CD14-positive monocyte (primary cell): ENCODE results near the gene ITSN1. TPM values are rescaled to one million over a fixed set of nuclear protein-coding genes. Genes with fewer than 3 reads are reported as not detected.
A peak's percentile ranks its signal among the peaks of the same experiment; 100 is the strongest.

Experiments used
- DNase-seq, 3 donors: peaks; one replicate each; pipeline ENCODE4 v3.0.0-alpha.2; 2011 to 2022
- H2AFZ ChIP-seq: 2 replicates; pipeline ENCODE4 v1.6.0; 2012; ENCODE audit warnings: mild to moderate bottlenecking, low read depth, low read length, inconsistent platforms; ENCODE audit not compliant: insufficient read depth, poor library complexity, severe bottlenecking
- H3K27ac ChIP-seq, 2 donors: 1 replicate in 1 of 2; 2 replicates in 1 of 2; pipeline ENCODE4 v1.5.1; 2012 to 2013; ENCODE audit warnings: low read length in 2 of 2, control low read depth in 1 of 2, inconsistent platforms in 1 of 2, low read depth in 1 of 2, mild to moderate bottlenecking in 1 of 2
- H3K27me3 ChIP-seq, 2 donors: one replicate each; pipeline versions ENCODE4 v1.6.0 to v1.6.1; 2011 to 2013; ENCODE audit warnings: low read length in 2 of 2; ENCODE audit not compliant: control insufficient read depth in 2 of 2, insufficient read depth in 2 of 2
- H3K36me3 ChIP-seq, 2 donors: replicated peaks in 1 of 2; 1 replicate in 1 of 2; 2 replicates in 1 of 2; pipeline versions ENCODE4 v1.5.1 to v1.6.1; 2012 to 2013; ENCODE audit warnings: low read length in 2 of 2, control low read depth in 1 of 2, inconsistent platforms in 1 of 2, mild to moderate bottlenecking in 1 of 2; ENCODE audit not compliant: insufficient read depth in 2 of 2, control insufficient read depth in 1 of 2
- H3K4me1 ChIP-seq, 2 donors: 1 replicate in 1 of 2; 2 replicates in 1 of 2; pipeline versions ENCODE4 v1.5.1 to v1.6.1; 2012 to 2013; ENCODE audit warnings: low read length in 2 of 2, control low read depth in 1 of 2, inconsistent platforms in 1 of 2, mild to moderate bottlenecking in 1 of 2, moderate library complexity in 1 of 2; ENCODE audit not compliant: insufficient read depth in 2 of 2, control insufficient read depth in 1 of 2
- H3K4me2 ChIP-seq: replicated peaks from 2 replicates; pipeline ENCODE3; 2012; ENCODE audit warnings: low read length, moderate library complexity, mild to moderate bottlenecking; ENCODE audit not compliant: poor library complexity, severe bottlenecking; ENCODE audit errors: extremely low read depth
- H3K4me3 ChIP-seq, 3 experiments: fragments of 200-600 bp in 1 of 3; sonication (generic) in 1 of 3; replicated peaks in 1 of 3; 1 replicate in 2 of 3; 2 replicates in 1 of 3; pipeline ENCODE4 v1.5.1; 2011 to 2013; ENCODE audit warnings: low read length in 3 of 3, mild to moderate bottlenecking in 3 of 3, control low read depth in 2 of 3, low read depth in 2 of 3, inconsistent platforms in 1 of 3, moderate library complexity in 1 of 3
- H3K79me2 ChIP-seq: 2 replicates; pipeline ENCODE4 v1.6.0; 2012; ENCODE audit warnings: mild to moderate bottlenecking, control low read depth, inconsistent platforms, low read length, moderate library complexity; ENCODE audit not compliant: insufficient read depth
- H3K9ac ChIP-seq: 2 replicates; pipeline ENCODE4 v1.6.0; 2017; ENCODE audit warnings: low read length, mild to moderate bottlenecking; ENCODE audit not compliant: insufficient read depth, poor library complexity, severe bottlenecking
- H3K9me3 ChIP-seq, 2 donors: replicated peaks in 1 of 2; 1 replicate in 1 of 2; 2 replicates in 1 of 2; pipeline versions ENCODE4 v1.5.1 to v1.6.1; 2012 to 2013; ENCODE audit warnings: low read length in 2 of 2, control low read depth in 1 of 2; ENCODE audit not compliant: control insufficient read depth in 1 of 2, insufficient read depth in 1 of 2
- H4K20me1 ChIP-seq: 2 replicates; pipeline ENCODE4 v1.6.0; 2012; ENCODE audit warnings: mild to moderate bottlenecking, low read length, control low read depth, moderate library complexity; ENCODE audit not compliant: insufficient read depth
- H3K27ac Mint-ChIP-seq, 7 donors: one replicate each; pipeline ENCODE4 v1.8.0; 2020; ENCODE audit warnings: mild to moderate bottlenecking in 7 of 7, mixed read lengths in 7 of 7, moderate library complexity in 6 of 7, inconsistent platforms in 2 of 7
- H3K27me3 Mint-ChIP-seq, 3 donors: one replicate each; pipeline ENCODE4 v1.8.0; 2021 to 2022; ENCODE audit warnings: low read depth in 3 of 3, mild to moderate bottlenecking in 3 of 3, mixed read lengths in 3 of 3, moderate library complexity in 3 of 3, inconsistent platforms in 1 of 3
- H3K36me3 Mint-ChIP-seq, 2 donors: one replicate each; pipeline ENCODE4 v1.8.0; 2020; ENCODE audit warnings: mixed read lengths in 2 of 2, inconsistent platforms in 1 of 2, mild to moderate bottlenecking in 1 of 2
- H3K4me1 Mint-ChIP-seq: one replicate; pipeline ENCODE4 v1.8.0; 2020; ENCODE audit warnings: mild to moderate bottlenecking, mixed read lengths
- H3K4me3 Mint-ChIP-seq, 2 donors: one replicate each; pipeline ENCODE4 v1.8.0; 2020; ENCODE audit warnings: mild to moderate bottlenecking in 2 of 2, mixed read lengths in 2 of 2, moderate library complexity in 1 of 2
- H3K9me3 Mint-ChIP-seq, 7 donors: one replicate each; pipeline ENCODE4 v1.8.0; 2020 to 2022; ENCODE audit warnings: mixed read lengths in 7 of 7, mild to moderate bottlenecking in 6 of 7, moderate library complexity in 6 of 7, inconsistent platforms in 2 of 7
- CTCF ChIP-seq: fragments of 200-600 bp; IDR thresholded peaks from one replicate; pipeline ENCODE4 v1.8.0; 2022; ENCODE audit warnings: antibody characterized with exemption, mild to moderate bottlenecking
- whole genome bisulfite sequencing: methylation state at CpG from one replicate; pipeline ENCODE4 v1.1.5; 2013; ENCODE audit warnings: missing lambda C conversion rate; ENCODE audit not compliant: insufficient coverage; 5-methylcytosine and 5-hydroxymethylcytosine counted together
- intact Hi-C, 2 donors: fragments of 100-400 bp; cut with micrococcal nuclease; formaldehyde crosslinking; loops; one replicate each; pipeline versions ENCODE4 v1.15.0 to v1.15.1; 2023
- polyA plus RNA-seq, 3 donors: library from polyadenylated mRNA; depleted of rRNA in 1 of 3; unstranded in 2 of 3; stranded (reverse) in 1 of 3; fragments of 300-500 nt in 2 of 3; fragments of >200 nt in 1 of 3; fragmentation: Illumina TruSeq in 2 of 3; gene quantifications; 1 replicate in 2 of 3; 2 replicates in 1 of 3; pipeline ENCODE4 v1.2.3, GENCODE V29; 2012 to 2021

Gene ITSN1
- polyA plus RNA-seq, 3 donors, result 4.7 to 10.3 (median 5.1) TPM

GRCh38 chr21:33761441-33762036, 119.2 kb downstream of the ITSN1 start:
- H3K4me1 ChIP-seq, result peaks cover 7% of the 10 kb centered on the region in 2 donors
- Mint-ChIP-seq H3K4me3 (peak overlapping the region in 1 of 2 donors; percentile 40), H3K27me3 (peaks cover 0 to 1% (median 0%) of the 10 kb centered on the region in 3 donors), H3K36me3 (peaks cover 25 to 29% of the 10 kb centered on the region in 2 donors), H3K9me3 (no peaks in the 10 kb centered on the region), H3K4me1 (peaks cover 10% of the 10 kb centered on the region), H3K27ac (peak overlapping the region in 2 of 7 donors; percentile 3 to 73)
- H3K9ac ChIP-seq, result no peak overlapping the region
- H3K4me3 ChIP-seq, result no peak overlapping the region
- TF ChIP-seq CTCF, result no peak
- H3K27ac ChIP-seq, result peak overlapping the region in 1 of 2 donors; percentile 29
- peaks cover 9% of the 10 kb centered on the region in 2 donors for H3K36me3 ChIP-seq
- intact Hi-C loops, result no loop called here
- H4K20me1 ChIP-seq, result no peaks in the 10 kb centered on the region
- DNase-seq, result peak; percentile 28 to 61 (median 49)
- H3K4me2 ChIP-seq, result no peak overlapping the region
- 8% methylated on average over 1 of the region's 6 CpGs for WGBS
- H3K27me3 ChIP-seq, result no peaks in the 10 kb centered on the region
- H2AFZ ChIP-seq, result no peak overlapping the region
- no peaks in the 10 kb centered on the region for H3K9me3 ChIP-seq
- no peaks in the 10 kb centered on the region for H3K79me2 ChIP-seq

- Histone ChIP-seq H3K27me3 (no peaks in the 10 kb centered on the region), H3K36me3 (peaks cover 7 to 11% of the 10 kb centered on the region in 2 donors), H3K9ac (no peak overlapping the region), H3K4me1 (peaks cover 7% of the 10 kb centered on the region in 2 donors), H3K79me2 (no peaks in the 10 kb centered on the region), H3K4me3 (no peak overlapping the region), H2AFZ (no peak overlapping the region), H4K20me1 (no peaks in the 10 kb centered on the region), H3K4me2 (no peak overlapping the region), H3K27ac (no peak overlapping the region), H3K9me3 (no peaks in the 10 kb centered on the region)
- H3K4me1 Mint-ChIP-seq, result peaks cover 10% of the 10 kb centered on the region
- peaks cover 31 to 35% of the 10 kb centered on the region in 2 donors for H3K36me3 Mint-ChIP-seq
- H3K9me3 Mint-ChIP-seq, result no peaks in the 10 kb centered on the region
- TF ChIP-seq CTCF, result no peak
- H3K27ac Mint-ChIP-seq, result peak overlapping the region in 2 of 7 donors; percentile 9 to 41
- intact Hi-C loops, result no loop called here
- 94% methylated on average over 3 of the region's 9 CpGs for whole genome bisulfite sequencing
- DNase-seq, result no peak
- no peak overlapping the region for H3K4me3 Mint-ChIP-seq
- peaks cover 0 to 1% (median 0%) of the 10 kb centered on the region in 3 donors for H3K27me3 Mint-ChIP-seq
These were observed 120.7 kb downstream of the ITSN1 start for GRCh38 chr21:33762803-33763581.
